SU-DHL-6 (cell line): ENCODE measurements around the gene CD6.

Experiments
- H2AFZ ChIP-seq: fragments of 200-600 bp; sonication (generic); 2 replicates; pipeline ENCODE4 v1.6.1; 2014; ENCODE audit warnings: low read depth, mild to moderate bottlenecking, moderate library complexity, mixed read lengths, antibody characterized with exemption, low read length; ENCODE audit not compliant: severe bottlenecking
- H3F3A ChIP-seq: fragments of 200-600 bp; shearing (Covaris generic); 2 replicates; pipeline ENCODE4 v1.6.0; 2016; ENCODE audit warnings: antibody characterized with exemption, mild to moderate bottlenecking; ENCODE audit not compliant: insufficient read depth
- H3K27ac ChIP-seq: fragments of 200-600 bp; sonication (generic); 2 replicates; pipeline ENCODE4 v1.5.1; 2016; ENCODE audit warnings: low read depth, mild to moderate bottlenecking, low read length, moderate library complexity, mixed read lengths
- H3K27me3 ChIP-seq: fragments of 200-600 bp; sonication (generic), shearing (Covaris generic); 2 replicates; pipeline ENCODE4 v1.6.0; 2014; ENCODE audit warnings: mild to moderate bottlenecking, low read length
- H3K36me3 ChIP-seq: fragments of 200-600 bp; sonication (generic); 2 replicates; pipeline ENCODE4 v1.6.1; 2014; ENCODE audit warnings: mild to moderate bottlenecking, low read length, mixed read lengths
- H3K4me2 ChIP-seq: fragments of 300-600, 200-600 bp; shearing (Covaris generic), sonication (generic); 2 replicates; pipeline ENCODE4 v1.6.0; 2014; ENCODE audit warnings: low read length, low read depth, mild to moderate bottlenecking; ENCODE audit not compliant: poor library complexity, severe bottlenecking
- H3K4me3 ChIP-seq: fragments of 200-600 bp; sonication (generic); 2 replicates; pipeline ENCODE4 v1.5.1; 2014; ENCODE audit warnings: antibody characterized with exemption, low read length, mild to moderate bottlenecking, mixed read lengths; ENCODE audit not compliant: insufficient read depth, poor library complexity, severe bottlenecking
- H3K79me2 ChIP-seq: fragments of 200-600 bp; sonication (generic); 2 replicates; pipeline ENCODE4 v1.6.1; 2014; ENCODE audit warnings: mild to moderate bottlenecking, low read length, moderate library complexity; ENCODE audit not compliant: insufficient read depth
- H3K9ac ChIP-seq: fragments of 200-600 bp; sonication (generic); 2 replicates; pipeline ENCODE4 v1.7.0; 2014; ENCODE audit warnings: mild to moderate bottlenecking, low read length
- H3K9me2 ChIP-seq: fragments of 200-600 bp; sonication (generic); replicated peaks from 2 replicates; pipeline ENCODE4 v1.6.1; 2014; ENCODE audit warnings: low read length; ENCODE audit not compliant: insufficient read depth
- H3K9me3 ChIP-seq: fragments of 200-600 bp; sonication (generic); 2 replicates; pipeline ENCODE4 v1.6.1; 2014; ENCODE audit warnings: low read length, mixed read lengths; ENCODE audit not compliant: insufficient read depth
- H4K20me1 ChIP-seq: fragments of 200-600 bp; sonication (generic); 2 replicates; pipeline ENCODE4 v1.6.1; 2014; ENCODE audit warnings: low read depth, mild to moderate bottlenecking, antibody characterized with exemption, low read length, moderate library complexity, mixed read lengths
- CTCF ChIP-seq: fragments of 200-600 bp; sonication (generic); IDR thresholded peaks from one replicate; pipeline ENCODE4 v1.5.1; 2017; ENCODE audit warnings: antibody characterized with exemption, mild to moderate bottlenecking, low read length, moderate library complexity; ENCODE audit not compliant: insufficient read depth, poor library complexity, severe bottlenecking
- EZH2phosphoT487 ChIP-seq: fragments of 200-600 bp; sonication (generic), shearing (Covaris generic); conservative IDR thresholded peaks from 2 replicates; pipeline ENCODE4 v1.6.1; 2018; ENCODE audit warnings: mild to moderate bottlenecking, antibody characterized with exemption, low read length, moderate library complexity, mixed read lengths

The CD6 gene

GRCh38 chr11:61027141-61027840 is 55.8 kb downstream of the CD6 start:
- H3F3A ChIP-seq = no peaks in the 10 kb centered on the region
- no peak overlapping the region for H3K4me3 ChIP-seq
- H3K9me2 ChIP-seq = no peaks in the 10 kb centered on the region
- H4K20me1 ChIP-seq = no peaks in the 10 kb centered on the region
- H3K4me2 ChIP-seq = no peak overlapping the region
- no peak for TF ChIP-seq EZH2phosphoT487
- no peak for TF ChIP-seq CTCF
- H3K9me3 ChIP-seq = no peaks in the 10 kb centered on the region
- H3K79me2 ChIP-seq = no peaks in the 10 kb centered on the region
- no peak overlapping the region for H3K27ac ChIP-seq
- no peak overlapping the region for H3K9ac ChIP-seq
- no peak overlapping the region for H2AFZ ChIP-seq
- H3K27me3 ChIP-seq = no peaks in the 10 kb centered on the region
- no peaks in the 10 kb centered on the region for H3K36me3 ChIP-seq

DNA sequence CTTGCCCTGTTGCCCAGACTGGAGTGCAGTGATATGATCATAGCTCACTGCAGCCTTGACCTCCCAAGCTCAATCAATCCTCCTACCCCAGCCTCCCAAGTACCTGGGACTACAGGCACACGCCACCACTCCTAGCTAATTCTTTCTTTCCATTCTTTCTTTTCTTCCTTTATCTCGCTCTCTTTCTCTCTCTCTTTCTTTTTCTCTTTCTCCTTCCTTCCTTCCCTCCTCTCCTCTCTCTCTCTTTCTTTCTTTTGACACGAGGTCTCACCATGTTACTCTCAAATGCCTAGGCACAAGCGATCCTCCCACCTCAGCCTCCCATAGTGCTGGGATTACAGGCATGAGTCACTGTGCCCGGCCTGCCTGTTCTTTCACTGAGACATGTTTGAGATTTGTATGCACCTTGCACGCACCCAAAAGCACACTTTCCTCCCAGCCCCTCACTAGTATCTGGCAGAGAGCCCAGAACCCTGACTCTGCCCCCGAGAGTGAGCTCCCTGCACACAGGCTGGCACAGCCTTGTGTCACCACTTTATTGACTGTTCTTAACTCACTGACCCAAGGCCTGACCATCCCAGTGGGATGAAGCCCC is 56.8 kb downstream of the CD6 start:
- H3K9me2 ChIP-seq = no peaks in the 10 kb centered on the region
- no peaks in the 10 kb centered on the region for H3K36me3 ChIP-seq
- no peak overlapping the region for H3K9ac ChIP-seq
- no peaks in the 10 kb centered on the region for H3K27me3 ChIP-seq
- H3K4me3 ChIP-seq = no peak overlapping the region
- H3F3A ChIP-seq = no peaks in the 10 kb centered on the region
- no peaks in the 10 kb centered on the region for H3K9me3 ChIP-seq
- TF ChIP-seq CTCF (no peak), EZH2phosphoT487 (no peak)
- H3K4me2 ChIP-seq = no peak overlapping the region
- H4K20me1 ChIP-seq = no peaks in the 10 kb centered on the region
- H3K79me2 ChIP-seq = no peaks in the 10 kb centered on the region
- no peak overlapping the region for H2AFZ ChIP-seq
- no peak overlapping the region for H3K27ac ChIP-seq

GRCh38 chr11:61032824-61033223 is 61.3 kb downstream of the CD6 start:
- no peaks in the 10 kb centered on the region for H3K79me2 ChIP-seq
- H4K20me1 ChIP-seq = no peaks in the 10 kb centered on the region
- H3K9ac ChIP-seq = no peak overlapping the region
- no peak overlapping the region for H2AFZ ChIP-seq
- no peak overlapping the region for H3K27ac ChIP-seq
- H3F3A ChIP-seq = no peaks in the 10 kb centered on the region
- no peak overlapping the region for H3K4me2 ChIP-seq
- no peaks in the 10 kb centered on the region for H3K36me3 ChIP-seq
- H3K9me3 ChIP-seq = no peaks in the 10 kb centered on the region
- H3K9me2 ChIP-seq = no peaks in the 10 kb centered on the region
- H3K4me3 ChIP-seq = no peak overlapping the region
- no peak for TF ChIP-seq EZH2phosphoT487
- H3K27me3 ChIP-seq = no peaks in the 10 kb centered on the region

- Histone ChIP-seq H3K79me2 (no peaks in the 10 kb centered on the region), H3K27ac (no peak overlapping the region), H3K27me3 (no peaks in the 10 kb centered on the region), H3K36me3 (no peaks in the 10 kb centered on the region), H3K9ac (no peak overlapping the region), H3K9me3 (no peaks in the 10 kb centered on the region), H3K4me2 (no peak overlapping the region), H2AFZ (no peak overlapping the region), H3K9me2 (no peaks in the 10 kb centered on the region), H3K4me3 (no peak overlapping the region), H3F3A (no peaks in the 10 kb centered on the region), H4K20me1 (no peaks in the 10 kb centered on the region)
- TF ChIP-seq CTCF (no peak), EZH2phosphoT487 (no peak)
Observed at GRCh38 chr11:61033417-61033816, 61.9 kb downstream of the CD6 start.
